ENCODE measurements around the gene NUDT8. TPM values are rescaled to one million over a fixed set of nuclear protein-coding genes. Genes with fewer than 3 reads are reported as not detected.

The NUDT8 gene
- total RNA-seq, 1 experiment from 2014 or later, result 13.2 TPM

- POLR2A ChIA-PET, result no interaction called here
- no peaks in the 10 kb centered on the region for H3K27me3 ChIP-seq (ENCODE audit: control insufficient read depth, insufficient read depth, low read length)
- H3K4me3 ChIP-seq (ENCODE audit: low read depth in 2 of 2, low read length in 2 of 2), result no peak overlapping the region
- TF ChIP-seq, protein P1, sequence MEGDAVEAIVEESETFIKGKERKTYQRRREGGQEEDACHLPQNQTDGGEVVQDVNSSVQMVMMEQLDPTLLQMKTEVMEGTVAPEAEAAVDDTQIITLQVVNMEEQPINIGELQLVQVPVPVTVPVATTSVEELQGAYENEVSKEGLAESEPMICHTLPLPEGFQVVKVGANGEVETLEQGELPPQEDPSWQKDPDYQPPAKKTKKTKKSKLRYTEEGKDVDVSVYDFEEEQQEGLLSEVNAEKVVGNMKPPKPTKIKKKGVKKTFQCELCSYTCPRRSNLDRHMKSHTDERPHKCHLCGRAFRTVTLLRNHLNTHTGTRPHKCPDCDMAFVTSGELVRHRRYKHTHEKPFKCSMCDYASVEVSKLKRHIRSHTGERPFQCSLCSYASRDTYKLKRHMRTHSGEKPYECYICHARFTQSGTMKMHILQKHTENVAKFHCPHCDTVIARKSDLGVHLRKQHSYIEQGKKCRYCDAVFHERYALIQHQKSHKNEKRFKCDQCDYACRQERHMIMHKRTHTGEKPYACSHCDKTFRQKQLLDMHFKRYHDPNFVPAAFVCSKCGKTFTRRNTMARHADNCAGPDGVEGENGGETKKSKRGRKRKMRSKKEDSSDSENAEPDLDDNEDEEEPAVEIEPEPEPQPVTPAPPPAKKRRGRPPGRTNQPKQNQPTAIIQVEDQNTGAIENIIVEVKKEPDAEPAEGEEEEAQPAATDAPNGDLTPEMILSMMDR (IDR thresholded peaks at IDR 0.05), result no peak
- TF ChIP-seq REST (IDR thresholded peaks at IDR 0.05; ENCODE audit: insufficient read depth in 1 of 2, low read depth in 2 of 2, low read length in 1 of 2) (no peak), TCF7L2 (IDR thresholded peaks at IDR 0.05; ENCODE audit: low read depth, low read length) (no peak), SIN3A (IDR thresholded peaks at IDR 0.05; ENCODE audit: borderline replicate concordance, insufficient read depth, low read depth, low read length) (no peak), POLR2AphosphoS5 (IDR thresholded peaks at IDR 0.05; ENCODE audit: low read depth, low read length) (no peak)
- no peak overlapping the region for H3K27ac ChIP-seq (ENCODE audit: low read length)
- no peak for DNase-seq (ENCODE audit: low read depth, low spot score)
- no peaks in the 10 kb centered on the region for H3K4me1 ChIP-seq (ENCODE audit: control insufficient read depth, insufficient read depth, low read length)
- no TSS peak for BruUV-seq (replicated peaks)
- in situ Hi-C loops (cut with HindIII; ENCODE audit: low pct_unique_long_range_greater_than_20kb, low sequenced_read_pairs), result no loop called here
- H3K9me3 ChIP-seq (ENCODE audit: control insufficient read depth, insufficient read depth, low read depth, low read length), result no peaks in the 10 kb centered on the region
- no peaks in the 10 kb centered on the region for H3K36me3 ChIP-seq (ENCODE audit: control insufficient read depth, insufficient read depth, low read length)
- CTCF ChIA-PET, result no interaction called here
- ATAC-seq, result no peak
- intact Hi-C loops (cut with micrococcal nuclease; ENCODE audit: unreplicated experiment), result no loop called here
Measured at GRCh38 chr11:67663532-67664212, 33.9 kb upstream of the NUDT8 start.

DNA sequence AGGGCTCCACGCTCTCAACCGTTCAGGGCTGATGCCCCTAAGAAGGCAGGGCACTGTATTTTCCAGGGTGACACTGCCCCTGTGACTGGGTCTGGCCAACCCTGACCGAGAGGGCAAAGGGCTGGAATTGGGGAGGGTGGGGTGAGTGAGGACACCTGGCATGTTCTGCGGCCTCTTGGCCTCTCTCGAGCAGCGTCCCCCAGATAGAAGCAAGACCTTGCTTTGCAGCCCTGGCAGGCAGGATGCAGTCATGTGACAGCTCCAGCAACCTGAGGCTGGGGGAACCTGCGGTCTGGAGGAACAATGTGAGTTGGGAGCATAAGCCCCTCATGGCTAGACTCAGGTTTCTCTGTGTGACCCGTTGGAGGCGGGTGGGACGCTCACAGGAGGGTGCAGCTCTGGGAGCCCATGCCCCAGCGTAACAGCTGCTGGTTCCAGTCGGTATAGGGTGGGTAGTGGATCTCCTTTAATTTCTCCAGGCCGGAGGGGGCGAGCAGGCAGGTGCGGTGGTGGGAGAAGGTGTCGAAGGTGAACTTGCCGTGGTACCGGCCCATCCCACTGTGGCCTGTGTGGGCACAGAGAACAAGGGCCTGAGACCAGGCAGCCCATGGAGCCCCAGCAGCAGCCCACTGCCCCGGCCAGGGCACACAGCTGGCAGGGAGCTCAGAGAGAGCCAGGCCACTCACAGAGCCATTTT lies 33.2 kb upstream of the NUDT8 start:
- TF ChIP-seq POLR2AphosphoS5 (IDR thresholded peaks at IDR 0.05; ENCODE audit: low read depth, low read length) (no peak), TCF7L2 (IDR thresholded peaks at IDR 0.05; ENCODE audit: low read depth, low read length) (no peak)
- TF ChIP-seq, protein P1 (IDR thresholded peaks at IDR 0.05), result no peak
- DNase-seq (ENCODE audit: low read depth, low spot score) (no peak), ATAC-seq (no peak)
- ChIA-PET CTCF (interaction anchor here (1.4 kb wide), 1 partner anchor 33 kb away, joined by 4 read pairs; no protein-coding TSS in a partner anchor), POLR2A (no interaction called here)
- H3K4me3 ChIP-seq (ENCODE audit: low read depth in 2 of 2, low read length in 2 of 2), result no peak overlapping the region
- intact Hi-C loops (cut with micrococcal nuclease; ENCODE audit: unreplicated experiment) (no loop called here), in situ Hi-C loops (cut with HindIII; ENCODE audit: low pct_unique_long_range_greater_than_20kb, low sequenced_read_pairs) (no loop called here)
- H3K36me3 ChIP-seq (ENCODE audit: control insufficient read depth, insufficient read depth, low read length), result no peaks in the 10 kb centered on the region
- H3K9me3 ChIP-seq (ENCODE audit: control insufficient read depth, insufficient read depth, low read depth, low read length), result no peaks in the 10 kb centered on the region
- BruUV-seq (replicated peaks), result no TSS peak
- no peaks in the 10 kb centered on the region for H3K27me3 ChIP-seq (ENCODE audit: control insufficient read depth, insufficient read depth, low read length)
- no peaks in the 10 kb centered on the region for H3K4me1 ChIP-seq (ENCODE audit: control insufficient read depth, insufficient read depth, low read length)
- no peak overlapping the region for H3K27ac ChIP-seq (ENCODE audit: low read length)
